CD14-positive monocyte (primary cell): ENCODE data around the gene NODAL. TPM values are rescaled to one million over a fixed set of nuclear protein-coding genes. Genes with fewer than 3 reads are reported as not detected.

Experiments
- DNase-seq, 3 donors: peaks; one replicate each; pipeline ENCODE4 v3.0.0-alpha.2; 2011 to 2022
- H2AFZ ChIP-seq: 2 replicates; pipeline ENCODE4 v1.6.0; 2012; ENCODE audit warnings: mild to moderate bottlenecking, low read depth, low read length, inconsistent platforms; ENCODE audit not compliant: insufficient read depth, poor library complexity, severe bottlenecking
- H3K27ac ChIP-seq, 2 donors: 1 replicate in 1 of 2; 2 replicates in 1 of 2; pipeline ENCODE4 v1.5.1; 2012 to 2013; ENCODE audit warnings: low read length in 2 of 2, control low read depth in 1 of 2, inconsistent platforms in 1 of 2, low read depth in 1 of 2, mild to moderate bottlenecking in 1 of 2
- H3K27me3 ChIP-seq, 2 donors: one replicate each; pipeline versions ENCODE4 v1.6.0 to v1.6.1; 2011 to 2013; ENCODE audit warnings: low read length in 2 of 2; ENCODE audit not compliant: control insufficient read depth in 2 of 2, insufficient read depth in 2 of 2
- H3K36me3 ChIP-seq, 2 donors: replicated peaks in 1 of 2; 1 replicate in 1 of 2; 2 replicates in 1 of 2; pipeline versions ENCODE4 v1.5.1 to v1.6.1; 2012 to 2013; ENCODE audit warnings: low read length in 2 of 2, control low read depth in 1 of 2, inconsistent platforms in 1 of 2, mild to moderate bottlenecking in 1 of 2; ENCODE audit not compliant: insufficient read depth in 2 of 2, control insufficient read depth in 1 of 2
- H3K4me1 ChIP-seq, 2 donors: 1 replicate in 1 of 2; 2 replicates in 1 of 2; pipeline versions ENCODE4 v1.5.1 to v1.6.1; 2012 to 2013; ENCODE audit warnings: low read length in 2 of 2, control low read depth in 1 of 2, inconsistent platforms in 1 of 2, mild to moderate bottlenecking in 1 of 2, moderate library complexity in 1 of 2; ENCODE audit not compliant: insufficient read depth in 2 of 2, control insufficient read depth in 1 of 2
- H3K4me2 ChIP-seq: replicated peaks from 2 replicates; pipeline ENCODE3; 2012; ENCODE audit warnings: low read length, moderate library complexity, mild to moderate bottlenecking; ENCODE audit not compliant: poor library complexity, severe bottlenecking; ENCODE audit errors: extremely low read depth
- H3K4me3 ChIP-seq, 3 experiments: fragments of 200-600 bp in 1 of 3; sonication (generic) in 1 of 3; replicated peaks in 1 of 3; 1 replicate in 2 of 3; 2 replicates in 1 of 3; pipeline ENCODE4 v1.5.1; 2011 to 2013; ENCODE audit warnings: low read length in 3 of 3, mild to moderate bottlenecking in 3 of 3, control low read depth in 2 of 3, low read depth in 2 of 3, inconsistent platforms in 1 of 3, moderate library complexity in 1 of 3
- H3K79me2 ChIP-seq: 2 replicates; pipeline ENCODE4 v1.6.0; 2012; ENCODE audit warnings: mild to moderate bottlenecking, control low read depth, inconsistent platforms, low read length, moderate library complexity; ENCODE audit not compliant: insufficient read depth
- H3K9ac ChIP-seq: 2 replicates; pipeline ENCODE4 v1.6.0; 2017; ENCODE audit warnings: low read length, mild to moderate bottlenecking; ENCODE audit not compliant: insufficient read depth, poor library complexity, severe bottlenecking
- H3K9me3 ChIP-seq, 2 donors: replicated peaks in 1 of 2; 1 replicate in 1 of 2; 2 replicates in 1 of 2; pipeline versions ENCODE4 v1.5.1 to v1.6.1; 2012 to 2013; ENCODE audit warnings: low read length in 2 of 2, control low read depth in 1 of 2; ENCODE audit not compliant: control insufficient read depth in 1 of 2, insufficient read depth in 1 of 2
- H4K20me1 ChIP-seq: 2 replicates; pipeline ENCODE4 v1.6.0; 2012; ENCODE audit warnings: mild to moderate bottlenecking, low read length, control low read depth, moderate library complexity; ENCODE audit not compliant: insufficient read depth
- H3K27ac Mint-ChIP-seq, 7 donors: one replicate each; pipeline ENCODE4 v1.8.0; 2020; ENCODE audit warnings: mild to moderate bottlenecking in 7 of 7, mixed read lengths in 7 of 7, moderate library complexity in 6 of 7, inconsistent platforms in 2 of 7
- H3K27me3 Mint-ChIP-seq, 3 donors: one replicate each; pipeline ENCODE4 v1.8.0; 2021 to 2022; ENCODE audit warnings: low read depth in 3 of 3, mild to moderate bottlenecking in 3 of 3, mixed read lengths in 3 of 3, moderate library complexity in 3 of 3, inconsistent platforms in 1 of 3
- H3K36me3 Mint-ChIP-seq, 2 donors: one replicate each; pipeline ENCODE4 v1.8.0; 2020; ENCODE audit warnings: mixed read lengths in 2 of 2, inconsistent platforms in 1 of 2, mild to moderate bottlenecking in 1 of 2
- H3K4me1 Mint-ChIP-seq: one replicate; pipeline ENCODE4 v1.8.0; 2020; ENCODE audit warnings: mild to moderate bottlenecking, mixed read lengths
- H3K4me3 Mint-ChIP-seq, 2 donors: one replicate each; pipeline ENCODE4 v1.8.0; 2020; ENCODE audit warnings: mild to moderate bottlenecking in 2 of 2, mixed read lengths in 2 of 2, moderate library complexity in 1 of 2
- H3K9me3 Mint-ChIP-seq, 7 donors: one replicate each; pipeline ENCODE4 v1.8.0; 2020 to 2022; ENCODE audit warnings: mixed read lengths in 7 of 7, mild to moderate bottlenecking in 6 of 7, moderate library complexity in 6 of 7, inconsistent platforms in 2 of 7
- CTCF ChIP-seq: fragments of 200-600 bp; IDR thresholded peaks from one replicate; pipeline ENCODE4 v1.8.0; 2022; ENCODE audit warnings: antibody characterized with exemption, mild to moderate bottlenecking
- WGBS: methylation state at CpG from one replicate; pipeline ENCODE4 v1.1.5; 2013; ENCODE audit warnings: missing lambda C conversion rate; ENCODE audit not compliant: insufficient coverage; 5-methylcytosine and 5-hydroxymethylcytosine counted together
- intact Hi-C, 2 donors: fragments of 100-400 bp; cut with micrococcal nuclease; formaldehyde crosslinking; loops; one replicate each; pipeline versions ENCODE4 v1.15.0 to v1.15.1; 2023
- polyA plus RNA-seq, 3 donors: library from polyadenylated mRNA; depleted of rRNA in 1 of 3; unstranded in 2 of 3; stranded (reverse) in 1 of 3; fragments of 300-500 nt in 2 of 3; fragments of >200 nt in 1 of 3; fragmentation: Illumina TruSeq in 2 of 3; gene quantifications; 1 replicate in 2 of 3; 2 replicates in 1 of 3; pipeline ENCODE4 v1.2.3, GENCODE V29; 2012 to 2021

Gene NODAL
- polyA plus RNA-seq, 3 donors = not detected

GRCh38 chr10:70474780-70475179, 33.3 kb upstream of the NODAL start:
- H3K4me3 ChIP-seq = no peak overlapping the region
- intact Hi-C loops = no loop called here
- peaks cover 0 to 4% (median 0%) of the 10 kb centered on the region in 7 donors for H3K9me3 Mint-ChIP-seq
- no peaks in the 10 kb centered on the region for H3K36me3 ChIP-seq
- TF ChIP-seq CTCF = no peak
- H3K36me3 Mint-ChIP-seq = no peaks in the 10 kb centered on the region
- H3K9me3 ChIP-seq = no peaks in the 10 kb centered on the region
- no peaks in the 10 kb centered on the region for H3K79me2 ChIP-seq
- H3K27me3 ChIP-seq = peaks cover 18 to 31% of the 10 kb centered on the region in 2 donors
- H4K20me1 ChIP-seq = no peaks in the 10 kb centered on the region
- WGBS = no CpG with 5 or more reads among the region's 2 CpGs
- no peak overlapping the region for H3K4me2 ChIP-seq
- peaks cover 16% of the 10 kb centered on the region for H3K4me1 Mint-ChIP-seq
- no peak for DNase-seq
- H3K4me1 ChIP-seq = peaks cover 11 to 23% of the 10 kb centered on the region in 2 donors
- H3K9ac ChIP-seq = no peak overlapping the region
- H3K27me3 Mint-ChIP-seq = peaks cover 21 to 45% (median 30%) of the 10 kb centered on the region in 3 donors
- H3K27ac Mint-ChIP-seq = no peak overlapping the region
- H2AFZ ChIP-seq = no peak overlapping the region
- no peak overlapping the region for H3K27ac ChIP-seq
- H3K4me3 Mint-ChIP-seq = no peak overlapping the region

GRCh38 chr10:70472799-70473454, 31.4 kb upstream of the NODAL start:
- Mint-ChIP-seq H3K27ac (no peak overlapping the region), H3K36me3 (no peaks in the 10 kb centered on the region)

More at GRCh38 chr10:70472799-70473454, 31.4 kb upstream of the NODAL start:
- H3K79me2 ChIP-seq = no peaks in the 10 kb centered on the region
- no peak overlapping the region for H3K27ac ChIP-seq
- no peak overlapping the region for H3K4me3 ChIP-seq
- no peak overlapping the region for H2AFZ ChIP-seq
- H3K9ac ChIP-seq = no peak overlapping the region
- H4K20me1 ChIP-seq = no peaks in the 10 kb centered on the region
- no peak for TF ChIP-seq CTCF
- peaks cover 5% of the 10 kb centered on the region for H3K4me1 Mint-ChIP-seq
- H3K27me3 ChIP-seq = peaks cover 7 to 20% of the 10 kb centered on the region in 2 donors
- no peaks in the 10 kb centered on the region for H3K9me3 ChIP-seq
- H3K36me3 ChIP-seq = no peaks in the 10 kb centered on the region
- peaks cover 3 to 6% of the 10 kb centered on the region in 2 donors for H3K4me1 ChIP-seq
- H3K4me3 Mint-ChIP-seq = no peak overlapping the region
- DNase-seq = no peak
- 85% methylated on average over 6 of the region's 8 CpGs for WGBS
- intact Hi-C loops = no loop called here
- peaks cover 14 to 31% (median 18%) of the 10 kb centered on the region in 3 donors for H3K27me3 Mint-ChIP-seq
- H3K4me2 ChIP-seq = no peak overlapping the region
- peaks cover 0 to 4% (median 0%) of the 10 kb centered on the region in 7 donors for H3K9me3 Mint-ChIP-seq
